HCT116 (cell line): ENCODE measurements around the gene EFCAB12.

Source experiments
- FOSL1 ChIP-seq: IDR thresholded peaks from 2 replicates; pipeline ENCODE4 v1.6.1; 2012; ENCODE audit warnings: low read depth
- POLR2AphosphoS5 ChIP-seq: IDR thresholded peaks from 2 replicates; pipeline ENCODE4 v1.6.1; 2011; ENCODE audit warnings: mild to moderate bottlenecking, low read depth, low read length, moderate library complexity
- TF ChIP-seq, protein P1 (sequence below), 3 experiments: fragments of 200-600 bp in 1 of 3; sonication (generic) in 1 of 3; IDR thresholded peaks in 2 of 3; conservative IDR thresholded peaks in 1 of 3; 2 replicates each; pipeline ENCODE4 v1.5.1; 2012 to 2017; ENCODE audit warnings: low read depth in 2 of 3, low read length in 2 of 3, antibody characterized with exemption in 1 of 3, borderline replicate concordance in 1 of 3, control low read depth in 1 of 3, mild to moderate bottlenecking in 1 of 3, mixed read lengths in 1 of 3, mixed run types in 1 of 3, moderate library complexity in 1 of 3; ENCODE audit not compliant: insufficient read depth in 1 of 3
- TF ChIP-seq, protein P2 (sequence below): IDR thresholded peaks from 2 replicates; pipeline ENCODE4 v1.6.1; 2012

DNA sequence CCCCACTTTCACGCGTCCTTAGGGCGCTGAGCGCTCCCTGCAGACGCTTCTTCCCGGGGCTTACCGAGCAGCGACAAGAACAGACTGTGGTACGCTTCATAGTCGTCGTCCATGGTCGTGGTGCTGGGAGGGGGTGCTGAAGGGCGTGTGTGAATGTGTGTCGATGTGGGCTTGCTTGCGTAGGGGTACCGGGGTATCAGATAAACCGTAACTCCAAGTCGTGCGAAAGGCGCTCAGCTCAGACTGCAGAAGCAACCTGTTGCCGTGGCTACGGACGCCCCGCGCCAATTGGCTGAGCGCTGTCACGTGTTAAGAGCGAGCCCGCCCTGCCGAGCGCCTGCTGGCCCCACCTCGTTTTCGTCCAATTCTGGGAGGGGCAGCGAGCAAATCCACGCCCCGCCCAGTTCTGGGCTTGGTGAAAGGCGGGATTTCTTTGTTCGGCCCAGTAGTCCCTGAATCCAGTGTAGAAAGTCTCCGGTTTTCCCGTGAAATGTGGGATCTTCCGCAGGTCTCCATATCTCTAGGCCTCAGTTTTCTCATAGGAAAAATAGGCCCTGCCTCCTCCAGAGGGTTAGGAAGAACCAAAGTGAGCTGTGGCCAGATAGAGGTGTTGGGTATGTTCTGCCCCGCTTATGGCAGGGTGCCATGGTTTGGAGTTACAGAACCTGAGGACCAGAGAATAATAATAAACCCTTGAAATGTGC is at the start of gene EFCAB12:
- TF ChIP-seq, protein P1, sequence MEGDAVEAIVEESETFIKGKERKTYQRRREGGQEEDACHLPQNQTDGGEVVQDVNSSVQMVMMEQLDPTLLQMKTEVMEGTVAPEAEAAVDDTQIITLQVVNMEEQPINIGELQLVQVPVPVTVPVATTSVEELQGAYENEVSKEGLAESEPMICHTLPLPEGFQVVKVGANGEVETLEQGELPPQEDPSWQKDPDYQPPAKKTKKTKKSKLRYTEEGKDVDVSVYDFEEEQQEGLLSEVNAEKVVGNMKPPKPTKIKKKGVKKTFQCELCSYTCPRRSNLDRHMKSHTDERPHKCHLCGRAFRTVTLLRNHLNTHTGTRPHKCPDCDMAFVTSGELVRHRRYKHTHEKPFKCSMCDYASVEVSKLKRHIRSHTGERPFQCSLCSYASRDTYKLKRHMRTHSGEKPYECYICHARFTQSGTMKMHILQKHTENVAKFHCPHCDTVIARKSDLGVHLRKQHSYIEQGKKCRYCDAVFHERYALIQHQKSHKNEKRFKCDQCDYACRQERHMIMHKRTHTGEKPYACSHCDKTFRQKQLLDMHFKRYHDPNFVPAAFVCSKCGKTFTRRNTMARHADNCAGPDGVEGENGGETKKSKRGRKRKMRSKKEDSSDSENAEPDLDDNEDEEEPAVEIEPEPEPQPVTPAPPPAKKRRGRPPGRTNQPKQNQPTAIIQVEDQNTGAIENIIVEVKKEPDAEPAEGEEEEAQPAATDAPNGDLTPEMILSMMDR (IDR thresholded peaks at IDR 0.05 in 2 of 3, conservative IDR thresholded peaks at IDR 0.05 in 1 of 3; ENCODE audit: borderline replicate concordance in 1 of 3, insufficient read depth in 1 of 3, low read depth in 2 of 3, low read length in 2 of 3): no peak
- TF ChIP-seq, protein P2, sequence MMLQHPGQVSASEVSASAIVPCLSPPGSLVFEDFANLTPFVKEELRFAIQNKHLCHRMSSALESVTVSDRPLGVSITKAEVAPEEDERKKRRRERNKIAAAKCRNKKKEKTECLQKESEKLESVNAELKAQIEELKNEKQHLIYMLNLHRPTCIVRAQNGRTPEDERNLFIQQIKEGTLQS: no peak
- TF ChIP-seq FOSL1 (no peak), POLR2AphosphoS5 (no peak)
